Ovary (tissue), 9 donors: ENCODE data around the gene POLR3C. TPM values are rescaled to one million over a fixed set of nuclear protein-coding genes. Genes with fewer than 3 reads are reported as not detected.

ENCODE experiments used
- DNase-seq, 5 donors: peaks; one replicate each; pipeline ENCODE4 v3.0.0-alpha.2; 2019 to 2020
- H3K27ac ChIP-seq, 2 donors: fragments of 200-600 bp; one replicate each; pipeline versions ENCODE4 v1.5.1 to v1.8.0; 2019 to 2022
- H3K27me3 ChIP-seq: fragments of 200-600 bp; one replicate; pipeline ENCODE4 v1.8.0; 2022
- H3K36me3 ChIP-seq: fragments of 200-600 bp; sonication (generic); one replicate; pipeline ENCODE4 v1.5.1; 2019
- H3K4me1 ChIP-seq: one replicate; pipeline ENCODE4 v1.8.1; 2013; ENCODE audit warnings: mild to moderate bottlenecking, moderate library complexity; ENCODE audit not compliant: insufficient read depth
- H3K4me3 ChIP-seq: fragments of 200-600 bp; sonication (generic); one replicate; pipeline ENCODE4 v1.5.1; 2017
- H3K9me3 ChIP-seq, 2 donors: fragments of 200-600 bp in 1 of 2; sonication (generic) in 1 of 2; one replicate each; pipeline versions ENCODE4 v1.5.1 to v1.8.1; 2013 to 2019; ENCODE audit warnings: mild to moderate bottlenecking in 1 of 2, moderate library complexity in 1 of 2
- CTCF ChIP-seq, 3 donors: fragments of 450-650 bp in 2 of 3; fragments of 200-600 bp in 1 of 3; IDR thresholded peaks; one replicate each; pipeline versions ENCODE4 v1.5.1 to v1.8.0; 2016 to 2022; ENCODE audit warnings: antibody characterized with exemption in 3 of 3, mild to moderate bottlenecking in 1 of 3
- EP300 ChIP-seq: sonication (generic); formaldehyde crosslinking; IDR thresholded peaks from one replicate; pipeline ENCODE4 v1.6.1; 2017; ENCODE audit warnings: antibody characterized with exemption
- POLR2A ChIP-seq: fragments of 450-650 bp; IDR thresholded peaks from one replicate; pipeline ENCODE4 v1.6.1; 2017; ENCODE audit warnings: antibody characterized with exemption, mild to moderate bottlenecking, moderate library complexity
- WGBS, 3 donors: extraction: QIAGEN DNeasy Blood & Tissue Kit in 1 of 3; methylation state at CpG; one replicate each; pipeline versions ENCODE4 v1.1.5 to v1.1.7; 2013 to 2017; 5-methylcytosine and 5-hydroxymethylcytosine counted together
- intact Hi-C, 4 donors: fragments of 100-400 bp; cut with DNase I; formaldehyde crosslinking; loops; one replicate each; pipeline versions ENCODE4 v1.11.0 to v1.15.1; 2022 to 2023
- polyA plus RNA-seq, 2 donors: library from polyadenylated mRNA; stranded (reverse); fragments of 200-250 nt in 1 of 2; fragments of 350-450 nt in 1 of 2; fragmentation: Illumina TruSeq in 1 of 2; extraction: RNeasy Lipid Tissue Mini Kit (QIAGEN cat#74804) in 1 of 2; gene quantifications; one replicate each; pipeline ENCODE4 v1.2.3, GENCODE V29; 2013 to 2014
- total RNA-seq, 7 donors: library from RNA; depleted of rRNA in 2 of 7; stranded (reverse); fragments of >200 nt in 2 of 7; fragmentation: NEBNext Ultra II Directional in 3 of 7; extraction: Animal tissue kit (Norgen Biotek cat#: 25700) in 3 of 7; gene quantifications; one replicate each; pipeline versions ENCODE4 v1.1.0 to v1.2.4, GENCODE V29; 2016 to 2023
- donor health status: DM: no; HTN: no; CAD: no; lungs with moderate emphysema.
- donor health status: DM: no; HTN: no; CAD: no.
- donor health status: Bipolar disorder and iron deficiency.
- donor health status: DM: yes; HTN: yes; CAD: no.
- donor health status: DM: no; HTN: no; CAD: no.
- donor health status: DM: yes; HTN: yes; CAD: no.

The POLR3C gene
- total and polyA plus RNA-seq, 9 donors, result 21.1 to 41.9 (median 27.0) TPM

- Histone ChIP-seq H3K36me3 (no peaks in the 10 kb centered on the region), H3K9me3 (no peaks in the 10 kb centered on the region), H3K27me3 (no peaks in the 10 kb centered on the region), H3K4me3 (peak within 1 kb of the TSS; percentile 85), H3K27ac (peak within 1 kb of the TSS; percentile 89), H3K4me1 (peaks cover 3% of the 10 kb centered on the region)
- TF ChIP-seq POLR2A (peak; percentile 66), EP300 (no peak), CTCF (IDR thresholded peaks at IDR 0.05) (no peak)
- peak; percentile 93 to 95 (median 95) for DNase-seq
- WGBS, 3 donors, result 0 to 1% (median 1%) methylated on average over 37 to 42 of the region's 42 CpGs
- intact Hi-C loops, result loop anchor here in 1 of 4 donors (10.0 kb wide), 1 partner anchor 46 kb away; no protein-coding TSS in a partner anchor
Observed at GRCh38 chr1:145858901-145859490, 35.0 kb downstream of the POLR3C start, which contains the start of gene PIAS3. PIAS3 (minus strand) TSS chr1:145859081; CDS start chr1:145858990, 91 bp downstream.

- WGBS, 3 donors, result 0 to 1% (median 1%) methylated on average over 41 of the region's 41 CpGs
- DNase-seq, result peak; percentile 91 to 94 (median 93)
- intact Hi-C loops, result loop anchor here in 1 of 4 donors (10.0 kb wide), 1 partner anchor 45 kb away; no protein-coding TSS in a partner anchor
- H3K27ac ChIP-seq, result peak overlapping the region; percentile 89
- H3K36me3 ChIP-seq, result no peaks in the 10 kb centered on the region
- H3K9me3 ChIP-seq, result no peaks in the 10 kb centered on the region
- no peaks in the 10 kb centered on the region for H3K27me3 ChIP-seq
- peak overlapping the region; percentile 85 for H3K4me3 ChIP-seq
- TF ChIP-seq POLR2A (peak; percentile 74), EP300 (no peak), CTCF (IDR thresholded peaks at IDR 0.05) (peak in 2 of 3 donors; percentile 13 to 33)
- peaks cover 3% of the 10 kb centered on the region for H3K4me1 ChIP-seq
Observed at GRCh38 chr1:145859491-145860023, 35.6 kb downstream of the POLR3C start.

DNA sequence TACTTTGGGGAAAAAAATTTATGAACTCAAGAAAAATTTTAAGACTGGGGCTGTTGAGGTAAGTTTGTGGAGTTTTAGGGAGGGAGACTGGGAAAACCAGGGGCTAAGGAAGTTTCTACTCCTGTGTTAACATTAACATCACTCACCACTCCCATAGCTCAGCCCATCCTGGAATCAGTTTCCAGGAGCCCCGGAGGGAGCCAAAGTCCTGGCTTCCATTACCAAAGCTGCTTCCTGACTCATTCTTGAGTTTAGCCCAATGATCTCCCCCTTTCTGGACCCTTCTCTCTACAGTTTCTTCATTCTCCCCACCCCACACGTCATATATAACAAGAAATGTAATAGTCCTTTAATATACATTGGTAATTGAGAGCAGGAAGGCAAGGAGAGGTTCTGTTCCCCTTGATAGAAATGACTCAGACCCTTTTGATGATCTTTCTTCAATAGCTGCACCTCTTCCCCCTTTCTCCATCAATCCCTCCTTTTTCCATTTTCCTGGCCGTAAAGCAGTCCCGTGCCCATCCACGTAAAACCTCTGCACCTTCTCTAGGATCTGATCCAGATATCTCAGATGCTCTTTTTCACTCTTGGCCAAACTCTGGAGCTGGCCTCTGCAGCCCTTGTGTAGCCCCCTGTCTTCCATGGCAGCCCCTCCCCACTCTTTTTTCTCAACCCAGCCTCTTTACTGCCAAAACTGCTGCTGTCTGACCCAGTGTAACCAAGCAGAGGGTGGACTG is 39.5 kb downstream of the POLR3C start:
- no peak overlapping the region for H3K4me3 ChIP-seq
- 65 to 82% (median 77%) methylated on average over 5 of the region's 5 CpGs for WGBS, 3 donors
- H3K4me1 ChIP-seq, result peaks cover 6% of the 10 kb centered on the region
- H3K9me3 ChIP-seq, result no peaks in the 10 kb centered on the region
- intact Hi-C loops, result no loop called here
- TF ChIP-seq CTCF (IDR thresholded peaks at IDR 0.05), result no peak
- TF ChIP-seq POLR2A, result no peak
- TF ChIP-seq EP300, result no peak
- no peak overlapping the region for H3K27ac ChIP-seq
- H3K27me3 ChIP-seq, result no peaks in the 10 kb centered on the region
- H3K36me3 ChIP-seq, result no peaks in the 10 kb centered on the region
- DNase-seq, result no peak

- peaks cover 3% of the 10 kb centered on the region for H3K4me1 ChIP-seq
- H3K27ac ChIP-seq, result no peak overlapping the region
- no peak for DNase-seq
- H3K4me3 ChIP-seq, result no peak overlapping the region
- no peaks in the 10 kb centered on the region for H3K9me3 ChIP-seq
- TF ChIP-seq CTCF (IDR thresholded peaks at IDR 0.05) (no peak), POLR2A (no peak), EP300 (no peak)
- WGBS, 3 donors, result 34 to 38% (median 35%) methylated on average over 4 of the region's 4 CpGs
- intact Hi-C loops, result no loop called here
- no peaks in the 10 kb centered on the region for H3K36me3 ChIP-seq
- H3K27me3 ChIP-seq, result no peaks in the 10 kb centered on the region
Observed at GRCh38 chr1:145868232-145868631, 44.2 kb downstream of the POLR3C start.
